ENCODE results near the gene IL20.

DNA sequence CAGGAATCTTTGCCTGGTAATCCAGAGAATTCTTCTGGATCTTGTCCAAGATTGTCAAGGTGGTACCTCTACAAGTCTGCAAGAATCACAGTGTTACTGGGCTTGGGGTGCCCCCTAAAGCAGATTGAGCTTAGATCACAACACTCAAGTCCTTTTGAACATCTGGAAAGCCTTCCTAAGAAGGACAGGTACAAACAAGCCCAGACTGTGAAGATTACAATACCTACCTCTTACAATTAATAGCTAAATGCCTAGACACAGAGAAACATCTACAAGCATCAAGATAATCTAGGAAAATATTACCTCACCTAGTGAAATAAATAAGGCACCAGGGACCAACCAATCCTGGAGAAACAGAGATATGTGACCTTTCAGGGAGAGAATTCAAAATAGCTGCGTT lies 17.5 kb upstream of the IL20 start:
- TF ChIP-seq, protein P1, sequence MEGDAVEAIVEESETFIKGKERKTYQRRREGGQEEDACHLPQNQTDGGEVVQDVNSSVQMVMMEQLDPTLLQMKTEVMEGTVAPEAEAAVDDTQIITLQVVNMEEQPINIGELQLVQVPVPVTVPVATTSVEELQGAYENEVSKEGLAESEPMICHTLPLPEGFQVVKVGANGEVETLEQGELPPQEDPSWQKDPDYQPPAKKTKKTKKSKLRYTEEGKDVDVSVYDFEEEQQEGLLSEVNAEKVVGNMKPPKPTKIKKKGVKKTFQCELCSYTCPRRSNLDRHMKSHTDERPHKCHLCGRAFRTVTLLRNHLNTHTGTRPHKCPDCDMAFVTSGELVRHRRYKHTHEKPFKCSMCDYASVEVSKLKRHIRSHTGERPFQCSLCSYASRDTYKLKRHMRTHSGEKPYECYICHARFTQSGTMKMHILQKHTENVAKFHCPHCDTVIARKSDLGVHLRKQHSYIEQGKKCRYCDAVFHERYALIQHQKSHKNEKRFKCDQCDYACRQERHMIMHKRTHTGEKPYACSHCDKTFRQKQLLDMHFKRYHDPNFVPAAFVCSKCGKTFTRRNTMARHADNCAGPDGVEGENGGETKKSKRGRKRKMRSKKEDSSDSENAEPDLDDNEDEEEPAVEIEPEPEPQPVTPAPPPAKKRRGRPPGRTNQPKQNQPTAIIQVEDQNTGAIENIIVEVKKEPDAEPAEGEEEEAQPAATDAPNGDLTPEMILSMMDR (conservative IDR thresholded peaks at IDR 0.05; ENCODE audit: low read length), result no peak
- no peak for TF ChIP-seq EZH2phosphoT487 (IDR thresholded peaks at IDR 0.05; ENCODE audit: borderline replicate concordance, low read depth, low read length)

Measured in OCI-LY7 (cell line).